Measurements from ENCODE around the gene BST2.

BST2 gene

GRCh38 chr19:17405250-17406045 is at the start of gene BST2:
Gene BST2 (minus strand): TSS chr19:17405630. CDS start chr19:17405575, 55 bp downstream.
- peak; percentile 85 for DNase-seq (ENCODE audit: low spot score)

GRCh38 chr19:17454576-17455071 is 49.2 kb upstream of the BST2 start:
- no peak for DNase-seq (ENCODE audit: low spot score)

- no peak for DNase-seq (ENCODE audit: low spot score)
These were observed 46.4 kb upstream of the BST2 start for GRCh38 chr19:17451820-17452219.

- peak; percentile 75 for DNase-seq (ENCODE audit: low spot score)
These were observed 45.0 kb upstream of the BST2 start for GRCh38 chr19:17450264-17451075.

GRCh38 chr19:17448131-17448967 is 42.9 kb upstream of the BST2 start, which contains the start of gene TMEM221:
Gene TMEM221 (minus strand): TSS chr19:17448668. CDS start chr19:17448462, 206 bp downstream.
- DNase-seq (ENCODE audit: low spot score) = peak; percentile 17

- no peak for DNase-seq (ENCODE audit: low spot score)
These were observed 42.3 kb upstream of the BST2 start for GRCh38 chr19:17447704-17448130.

- no peak for DNase-seq (ENCODE audit: low spot score)
These were observed 40.2 kb upstream of the BST2 start for GRCh38 chr19:17445526-17446165.

GRCh38 chr19:17441241-17442021 is 36.0 kb upstream of the BST2 start:
- peak; percentile 26 for DNase-seq (ENCODE audit: low spot score)

GRCh38 chr19:17436874-17437267 is 31.4 kb upstream of the BST2 start:
- no peak for DNase-seq (ENCODE audit: low spot score)

- DNase-seq (ENCODE audit: low spot score) = no peak
These were observed 30.9 kb upstream of the BST2 start for GRCh38 chr19:17436094-17436873.

GRCh38 chr19:17435218-17435617 is 29.8 kb upstream of the BST2 start:
- no peak for DNase-seq (ENCODE audit: low spot score)

- no peak for DNase-seq (ENCODE audit: low spot score)
These were observed 26.0 kb upstream of the BST2 start for GRCh38 chr19:17431417-17431816.

- no peak for DNase-seq (ENCODE audit: low spot score)
These were observed 24.2 kb upstream of the BST2 start for GRCh38 chr19:17429641-17430113.

GRCh38 chr19:17424743-17425365 is 19.4 kb upstream of the BST2 start:
- DNase-seq (ENCODE audit: low spot score) = peak; percentile 41

GRCh38 chr19:17423429-17424208 is 18.2 kb upstream of the BST2 start:
- DNase-seq (ENCODE audit: low spot score) = no peak

- DNase-seq (ENCODE audit: low spot score) = no peak
These were observed 16.5 kb upstream of the BST2 start for GRCh38 chr19:17421942-17422341.

- DNase-seq (ENCODE audit: low spot score) = peak; percentile 32
These were observed 15.1 kb upstream of the BST2 start for GRCh38 chr19:17420475-17420924.
